Measurements from ENCODE around the gene MEF2A. TPM values are rescaled to one million over a fixed set of nuclear protein-coding genes. Genes with fewer than 3 reads are reported as not detected.

Gene MEF2A
- total and polyA plus RNA-seq, 9 donors: 25.5 to 82.7 (median 59.9) TPM

DNA sequence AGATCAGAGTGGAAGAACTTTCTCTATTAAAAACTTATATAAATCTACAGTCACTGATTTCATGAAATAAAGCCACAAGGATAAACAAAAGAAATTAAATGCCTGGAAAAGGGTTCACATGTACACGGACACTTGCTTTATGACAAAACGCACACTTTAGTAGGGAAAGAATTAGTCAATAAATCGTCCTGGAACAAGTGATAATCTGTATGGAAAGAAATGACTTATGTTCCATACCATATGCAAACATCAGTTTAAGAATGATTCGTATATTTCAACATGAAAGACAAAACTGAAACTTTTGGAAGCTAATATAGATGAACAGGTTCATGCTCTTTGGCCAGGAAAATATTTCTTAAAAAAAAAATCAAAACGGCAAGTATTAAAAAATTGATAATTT lies 40.2 kb downstream of the MEF2A start:
- Histone ChIP-seq H3K27me3 (no peaks in the 10 kb centered on the region), H3K27ac (no peak overlapping the region), H3K9me3 (no peaks in the 10 kb centered on the region), H3K4me1 (ENCODE audit: insufficient read depth) (peaks cover 2% of the 10 kb centered on the region), H3K36me3 (no peaks in the 10 kb centered on the region), H3K4me3 (no peak overlapping the region)
- intact Hi-C loops (cut with DNase I): no loop called here
- no peak for TF ChIP-seq CTCF (IDR thresholded peaks at IDR 0.05)
- TF ChIP-seq EP300 (IDR thresholded peaks at IDR 0.05): no peak
- no peak for TF ChIP-seq POLR2A (IDR thresholded peaks at IDR 0.05)
- DNase-seq: no peak
- WGBS, 3 donors: 91 to 94% (median 92%) methylated on average over 5 of the region's 5 CpGs

GRCh38 chr15:99606646-99607045 lies 40.9 kb downstream of the MEF2A start:
- H3K9me3 ChIP-seq: no peaks in the 10 kb centered on the region
- intact Hi-C loops (cut with DNase I): no loop called here
- WGBS, 3 donors: 87 to 88% (median 88%) methylated on average over 2 of the region's 2 CpGs
- no peaks in the 10 kb centered on the region for H3K27me3 ChIP-seq
- no peak overlapping the region for H3K4me3 ChIP-seq
- no peaks in the 10 kb centered on the region for H3K36me3 ChIP-seq
- H3K4me1 ChIP-seq (ENCODE audit: insufficient read depth): peaks cover 2% of the 10 kb centered on the region
- H3K27ac ChIP-seq: no peak overlapping the region
- no peak for DNase-seq
- TF ChIP-seq POLR2A (IDR thresholded peaks at IDR 0.05) (no peak), CTCF (IDR thresholded peaks at IDR 0.05) (no peak), EP300 (IDR thresholded peaks at IDR 0.05) (no peak)

DNA sequence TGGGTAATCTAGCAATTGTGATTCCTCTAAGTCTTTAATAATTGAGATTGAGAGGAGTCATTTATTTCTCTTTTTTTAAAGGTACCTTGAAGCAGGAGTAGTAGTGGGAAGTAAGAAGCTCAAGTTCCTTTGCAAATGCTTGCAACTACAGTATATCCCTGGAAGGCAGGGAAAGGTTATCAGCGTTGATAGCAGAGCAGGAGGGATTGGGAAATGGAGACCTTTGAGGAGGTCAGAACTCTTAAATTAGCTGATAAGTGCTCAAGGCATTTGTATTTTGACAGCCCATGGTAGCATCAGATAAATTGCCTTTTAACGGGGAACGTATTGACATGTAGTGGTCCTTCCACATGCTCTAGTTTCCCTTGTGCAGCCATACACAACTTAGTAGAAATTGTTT lies 47.7 kb downstream of the MEF2A start:
- 90 to 93% (median 91%) methylated on average over 3 of the region's 3 CpGs for WGBS, 3 donors
- no peaks in the 10 kb centered on the region for H3K27me3 ChIP-seq
- H3K36me3 ChIP-seq: no peaks in the 10 kb centered on the region
- no peak for TF ChIP-seq CTCF (IDR thresholded peaks at IDR 0.05)
- no peak for TF ChIP-seq EP300 (IDR thresholded peaks at IDR 0.05)
- TF ChIP-seq POLR2A (IDR thresholded peaks at IDR 0.05): no peak
- DNase-seq: no peak
- H3K27ac ChIP-seq: no peak overlapping the region
- no peaks in the 10 kb centered on the region for H3K9me3 ChIP-seq
- intact Hi-C loops (cut with DNase I): no loop called here
- peaks cover 9% of the 10 kb centered on the region for H3K4me1 ChIP-seq (ENCODE audit: insufficient read depth)
- no peak overlapping the region for H3K4me3 ChIP-seq

GRCh38 chr15:99613887-99614647 lies 48.3 kb downstream of the MEF2A start:
- H3K4me3 ChIP-seq: no peak overlapping the region
- H3K27me3 ChIP-seq: no peaks in the 10 kb centered on the region
- no peak for TF ChIP-seq EP300 (IDR thresholded peaks at IDR 0.05)
- TF ChIP-seq POLR2A (IDR thresholded peaks at IDR 0.05): no peak
- no peak for TF ChIP-seq CTCF (IDR thresholded peaks at IDR 0.05)
- no peaks in the 10 kb centered on the region for H3K36me3 ChIP-seq
- intact Hi-C loops (cut with DNase I): no loop called here
- peaks cover 10% of the 10 kb centered on the region for H3K4me1 ChIP-seq (ENCODE audit: insufficient read depth)
- 90% methylated on average over 6 of the region's 6 CpGs for WGBS, 3 donors
- peak in 1 of 5 donors; percentile 31 for DNase-seq
- no peaks in the 10 kb centered on the region for H3K9me3 ChIP-seq
- no peak overlapping the region for H3K27ac ChIP-seq
